NT2/D1 (cell line): ENCODE results near the gene EPB42.

Experiments used
- SUZ12 ChIP-seq: IDR thresholded peaks from 2 replicates; pipeline ENCODE4 v1.6.1; 2011; ENCODE audit not compliant: insufficient read length, insufficient read depth; ENCODE audit errors: extremely low read depth
- YY1 ChIP-seq: IDR thresholded peaks from 2 replicates; pipeline ENCODE4 v1.6.1; 2011; ENCODE audit not compliant: insufficient read length, insufficient read depth
- ZNF274 ChIP-seq: IDR thresholded peaks from 2 replicates; pipeline ENCODE4 v1.6.1; 2011; ENCODE audit warnings: mild to moderate bottlenecking, low read depth, low read length

GRCh38 chr15:43249699-43250203 is 28.9 kb upstream of the EPB42 start:
- TF ChIP-seq ZNF274: no peak
- TF ChIP-seq SUZ12: no peak
- no peak for TF ChIP-seq YY1
